GM23338 (cell line): Measurements from ENCODE around the gene RPN1. TPM values are rescaled to one million over a fixed set of nuclear protein-coding genes. Genes with fewer than 3 reads are reported as not detected.

ENCODE experiments used
- ATAC-seq: fragments of 200-7000 bp; cut with Tn5 transposase; 3 replicates; pipeline ENCODE4 v1.9.1; 2020
- DNase-seq: peaks from one replicate; pipeline ENCODE4 v3.0.0-alpha.2; 2015; ENCODE audit warnings: low spot score
- H2AFZ ChIP-seq: fragments of 200-600 bp; sonication (generic); 2 replicates; pipeline ENCODE4 v1.8.0; 2016; ENCODE audit warnings: antibody characterized with exemption, mild to moderate bottlenecking, moderate library complexity
- H3F3A ChIP-seq: fragments of 200-600 bp; sonication (generic); replicated peaks from 2 replicates; pipeline ENCODE4 v1.8.0; 2017; ENCODE audit warnings: antibody characterized with exemption, mixed run types, low read depth
- H3K27ac ChIP-seq: fragments of 200-600 bp; sonication (generic); 2 replicates; pipeline ENCODE4 v1.6.1; 2016; ENCODE audit warnings: low read depth
- H3K27me3 ChIP-seq: fragments of 200-600 bp; sonication (generic); 2 replicates; pipeline ENCODE4 v1.8.0; 2016; ENCODE audit warnings: mild to moderate bottlenecking, mixed run types, moderate library complexity; ENCODE audit not compliant: insufficient read depth
- H3K36me3 ChIP-seq: fragments of 200-600 bp; sonication (generic); 2 replicates; pipeline ENCODE4 v1.8.0; 2016; ENCODE audit warnings: mild to moderate bottlenecking; ENCODE audit not compliant: insufficient read depth
- H3K4me1 ChIP-seq: fragments of 200-600 bp; sonication (generic); 2 replicates; pipeline ENCODE4 v1.8.0; 2016; ENCODE audit warnings: mild to moderate bottlenecking, moderate library complexity; ENCODE audit not compliant: insufficient read depth
- H3K4me2 ChIP-seq: fragments of 200-600 bp; sonication (generic); 2 replicates; pipeline ENCODE4 v1.7.1; 2017; ENCODE audit warnings: mixed run types
- H3K4me3 ChIP-seq: fragments of 200-600 bp; sonication (generic); 2 replicates; pipeline ENCODE4 v1.6.1; 2016; ENCODE audit warnings: mixed run types
- H3K79me2 ChIP-seq: fragments of 200-600 bp; sonication (generic); replicated peaks from 2 replicates; pipeline ENCODE4 v1.8.0; 2017; ENCODE audit warnings: mild to moderate bottlenecking; ENCODE audit not compliant: insufficient read depth
- H3K9me2 ChIP-seq: fragments of 200-600 bp; sonication (generic); 2 replicates; pipeline ENCODE4 v1.8.0; 2017; ENCODE audit not compliant: insufficient read depth
- H4K20me1 ChIP-seq: fragments of 200-600 bp; sonication (generic); replicated peaks from 2 replicates; pipeline ENCODE4 v1.8.0; 2017; ENCODE audit warnings: mild to moderate bottlenecking; ENCODE audit not compliant: insufficient read depth
- H3K27ac Mint-ChIP-seq: 2 replicates; pipeline ENCODE4 v1.8.0; 2020; ENCODE audit warnings: inconsistent platforms, mild to moderate bottlenecking, moderate library complexity, mixed read lengths
- H3K27me3 Mint-ChIP-seq: 3 replicates; pipeline ENCODE4 v1.8.0; 2022; ENCODE audit warnings: low read depth, mild to moderate bottlenecking, moderate library complexity, mixed read lengths, inconsistent platforms; ENCODE audit not compliant: insufficient read depth, poor library complexity
- H3K36me3 Mint-ChIP-seq: 3 replicates; pipeline ENCODE4 v1.8.0; 2021; ENCODE audit warnings: low read depth, mild to moderate bottlenecking, inconsistent platforms, moderate library complexity, mixed read lengths
- H3K4me1 Mint-ChIP-seq: 3 replicates; pipeline ENCODE4 v1.8.0; 2020; ENCODE audit warnings: mild to moderate bottlenecking, inconsistent platforms, mixed read lengths
- H3K4me3 Mint-ChIP-seq: 3 replicates; pipeline ENCODE4 v1.8.0; 2021; ENCODE audit warnings: moderate library complexity, mild to moderate bottlenecking, inconsistent platforms, mixed read lengths
- H3K9me3 Mint-ChIP-seq: 3 replicates; pipeline ENCODE4 v1.8.0; 2020; ENCODE audit warnings: moderate library complexity, mild to moderate bottlenecking, inconsistent platforms, mixed read lengths
- EZH2 ChIP-seq: fragments of 200-600 bp; sonication (generic); IDR thresholded peaks from one replicate; pipeline ENCODE4 v1.8.0; 2017; ENCODE audit warnings: antibody characterized with exemption, mild to moderate bottlenecking, low read depth; ENCODE audit not compliant: unreplicated experiment
- JUNB ChIP-seq: IDR thresholded peaks from one replicate; pipeline ENCODE4 v1.6.1; 2016; ENCODE audit warnings: antibody characterized with exemption; ENCODE audit not compliant: unreplicated experiment
- POLR2AphosphoS5 ChIP-seq: IDR thresholded peaks from 2 replicates; pipeline ENCODE4 v1.6.1; 2016; ENCODE audit warnings: antibody characterized with exemption, low read depth
- ZNF114 ChIP-seq: fragments of 250-450 bp; sonication (Bioruptor Pico); IDR thresholded peaks from 2 replicates; pipeline ENCODE4 v1.5.0; 2020; ENCODE audit warnings: mild to moderate bottlenecking, moderate library complexity
- polyA plus RNA-seq: library from polyadenylated mRNA; unstranded; fragments of >200 nt; fragmentation: Nextera tagmentation; extraction: Ambion mirVana; gene quantifications from 2 replicates; pipeline ENCODE4 v1.2.1, GENCODE V29; 2016
- total RNA-seq: library from RNA; depleted of rRNA; stranded (reverse); fragments of >200 nt; shearing (Covaris generic); gene quantifications from 2 replicates; pipeline ENCODE4 v1.2.3, GENCODE V29; 2014
- TF ChIP-seq, protein P1 (sequence below): IDR thresholded peaks from 2 replicates; pipeline ENCODE4 v1.6.1; 2016; ENCODE audit warnings: antibody characterized with exemption
- TF ChIP-seq, protein P2 (sequence below): fragments of 250-450 bp; sonication (Bioruptor Pico); IDR thresholded peaks from 2 replicates; pipeline ENCODE4 v1.5.0; 2020; ENCODE audit warnings: mild to moderate bottlenecking, moderate library complexity

The RPN1 gene
- total and polyA plus RNA-seq, 2 experiments from 2014 or later, result 111 to 231 TPM

DNA sequence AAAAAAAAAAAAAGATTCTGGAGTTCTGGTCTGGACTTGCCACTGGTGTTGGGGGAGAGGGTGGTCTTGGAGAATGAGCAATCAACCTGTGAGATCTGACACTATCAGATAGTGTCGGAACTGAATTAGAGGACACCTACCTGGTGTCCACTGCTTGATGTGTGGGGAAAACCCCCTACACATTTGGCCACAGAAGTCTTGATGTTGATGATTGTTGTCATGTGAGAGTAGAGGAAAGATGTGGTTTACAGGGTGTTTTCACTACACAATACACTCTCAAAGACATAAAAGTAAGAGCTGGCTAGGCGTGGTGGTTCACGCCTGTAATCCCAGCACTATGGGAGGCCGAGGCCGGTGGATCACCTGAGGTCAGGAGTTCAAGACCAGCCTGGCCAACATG is 38.4 kb upstream of the RPN1 start (continued):
- TF ChIP-seq, protein P1, sequence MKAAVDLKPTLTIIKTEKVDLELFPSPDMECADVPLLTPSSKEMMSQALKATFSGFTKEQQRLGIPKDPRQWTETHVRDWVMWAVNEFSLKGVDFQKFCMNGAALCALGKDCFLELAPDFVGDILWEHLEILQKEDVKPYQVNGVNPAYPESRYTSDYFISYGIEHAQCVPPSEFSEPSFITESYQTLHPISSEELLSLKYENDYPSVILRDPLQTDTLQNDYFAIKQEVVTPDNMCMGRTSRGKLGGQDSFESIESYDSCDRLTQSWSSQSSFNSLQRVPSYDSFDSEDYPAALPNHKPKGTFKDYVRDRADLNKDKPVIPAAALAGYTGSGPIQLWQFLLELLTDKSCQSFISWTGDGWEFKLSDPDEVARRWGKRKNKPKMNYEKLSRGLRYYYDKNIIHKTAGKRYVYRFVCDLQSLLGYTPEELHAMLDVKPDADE, result no peak
- TF ChIP-seq ZNF114 (CRISPR knock-in tag) (no peak), EZH2 (no peak), JUNB (no peak)

DNA sequence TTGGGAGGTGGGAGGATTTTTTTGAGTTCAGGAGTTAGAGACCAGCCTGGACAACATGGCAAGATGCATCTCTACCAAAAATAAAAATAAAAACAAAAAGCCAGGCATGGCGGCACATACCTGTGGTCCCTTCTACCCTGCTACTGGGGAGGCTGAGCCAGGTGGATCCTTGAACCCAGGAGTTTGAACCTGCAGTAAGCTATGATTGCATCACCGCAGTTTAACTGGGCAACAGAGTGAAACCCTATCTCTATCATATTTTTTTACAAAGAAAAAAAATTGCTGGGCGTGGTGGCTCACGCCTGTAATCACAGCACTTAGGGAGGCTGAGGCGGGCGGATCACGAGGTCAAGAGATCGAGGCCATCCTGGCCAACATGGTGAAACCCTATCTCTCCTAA is 35.8 kb upstream of the RPN1 start:
- ATAC-seq (no peak), DNase-seq (no peak)
- no peaks in the 10 kb centered on the region for H3K79me2 ChIP-seq
- no peaks in the 10 kb centered on the region for H3K36me3 ChIP-seq
- Mint-ChIP-seq H3K27me3 (peaks cover 2% of the 10 kb centered on the region), H3K36me3 (no peaks in the 10 kb centered on the region), H3K9me3 (no peaks in the 10 kb centered on the region; the same call in 2 of the 3 replicates), H3K4me1 (peaks cover under 1% of the 10 kb centered on the region; the same call in 2 of the 3 replicates), H3K4me3 (no peak overlapping the region), H3K27ac (no peak overlapping the region)
- no peak overlapping the region for H3K4me2 ChIP-seq
- H2AFZ ChIP-seq, result no peak overlapping the region
- H3K27me3 ChIP-seq, result no peaks in the 10 kb centered on the region
- no peak overlapping the region for H3K4me3 ChIP-seq
- peaks cover 1% of the 10 kb centered on the region; the same call in 1 of the 2 replicates for H3K4me1 ChIP-seq
- H3K27ac ChIP-seq, result no peak overlapping the region
- no peaks in the 10 kb centered on the region for H3F3A ChIP-seq
- no peaks in the 10 kb centered on the region for H3K9me2 ChIP-seq
- TF ChIP-seq, protein P2, sequence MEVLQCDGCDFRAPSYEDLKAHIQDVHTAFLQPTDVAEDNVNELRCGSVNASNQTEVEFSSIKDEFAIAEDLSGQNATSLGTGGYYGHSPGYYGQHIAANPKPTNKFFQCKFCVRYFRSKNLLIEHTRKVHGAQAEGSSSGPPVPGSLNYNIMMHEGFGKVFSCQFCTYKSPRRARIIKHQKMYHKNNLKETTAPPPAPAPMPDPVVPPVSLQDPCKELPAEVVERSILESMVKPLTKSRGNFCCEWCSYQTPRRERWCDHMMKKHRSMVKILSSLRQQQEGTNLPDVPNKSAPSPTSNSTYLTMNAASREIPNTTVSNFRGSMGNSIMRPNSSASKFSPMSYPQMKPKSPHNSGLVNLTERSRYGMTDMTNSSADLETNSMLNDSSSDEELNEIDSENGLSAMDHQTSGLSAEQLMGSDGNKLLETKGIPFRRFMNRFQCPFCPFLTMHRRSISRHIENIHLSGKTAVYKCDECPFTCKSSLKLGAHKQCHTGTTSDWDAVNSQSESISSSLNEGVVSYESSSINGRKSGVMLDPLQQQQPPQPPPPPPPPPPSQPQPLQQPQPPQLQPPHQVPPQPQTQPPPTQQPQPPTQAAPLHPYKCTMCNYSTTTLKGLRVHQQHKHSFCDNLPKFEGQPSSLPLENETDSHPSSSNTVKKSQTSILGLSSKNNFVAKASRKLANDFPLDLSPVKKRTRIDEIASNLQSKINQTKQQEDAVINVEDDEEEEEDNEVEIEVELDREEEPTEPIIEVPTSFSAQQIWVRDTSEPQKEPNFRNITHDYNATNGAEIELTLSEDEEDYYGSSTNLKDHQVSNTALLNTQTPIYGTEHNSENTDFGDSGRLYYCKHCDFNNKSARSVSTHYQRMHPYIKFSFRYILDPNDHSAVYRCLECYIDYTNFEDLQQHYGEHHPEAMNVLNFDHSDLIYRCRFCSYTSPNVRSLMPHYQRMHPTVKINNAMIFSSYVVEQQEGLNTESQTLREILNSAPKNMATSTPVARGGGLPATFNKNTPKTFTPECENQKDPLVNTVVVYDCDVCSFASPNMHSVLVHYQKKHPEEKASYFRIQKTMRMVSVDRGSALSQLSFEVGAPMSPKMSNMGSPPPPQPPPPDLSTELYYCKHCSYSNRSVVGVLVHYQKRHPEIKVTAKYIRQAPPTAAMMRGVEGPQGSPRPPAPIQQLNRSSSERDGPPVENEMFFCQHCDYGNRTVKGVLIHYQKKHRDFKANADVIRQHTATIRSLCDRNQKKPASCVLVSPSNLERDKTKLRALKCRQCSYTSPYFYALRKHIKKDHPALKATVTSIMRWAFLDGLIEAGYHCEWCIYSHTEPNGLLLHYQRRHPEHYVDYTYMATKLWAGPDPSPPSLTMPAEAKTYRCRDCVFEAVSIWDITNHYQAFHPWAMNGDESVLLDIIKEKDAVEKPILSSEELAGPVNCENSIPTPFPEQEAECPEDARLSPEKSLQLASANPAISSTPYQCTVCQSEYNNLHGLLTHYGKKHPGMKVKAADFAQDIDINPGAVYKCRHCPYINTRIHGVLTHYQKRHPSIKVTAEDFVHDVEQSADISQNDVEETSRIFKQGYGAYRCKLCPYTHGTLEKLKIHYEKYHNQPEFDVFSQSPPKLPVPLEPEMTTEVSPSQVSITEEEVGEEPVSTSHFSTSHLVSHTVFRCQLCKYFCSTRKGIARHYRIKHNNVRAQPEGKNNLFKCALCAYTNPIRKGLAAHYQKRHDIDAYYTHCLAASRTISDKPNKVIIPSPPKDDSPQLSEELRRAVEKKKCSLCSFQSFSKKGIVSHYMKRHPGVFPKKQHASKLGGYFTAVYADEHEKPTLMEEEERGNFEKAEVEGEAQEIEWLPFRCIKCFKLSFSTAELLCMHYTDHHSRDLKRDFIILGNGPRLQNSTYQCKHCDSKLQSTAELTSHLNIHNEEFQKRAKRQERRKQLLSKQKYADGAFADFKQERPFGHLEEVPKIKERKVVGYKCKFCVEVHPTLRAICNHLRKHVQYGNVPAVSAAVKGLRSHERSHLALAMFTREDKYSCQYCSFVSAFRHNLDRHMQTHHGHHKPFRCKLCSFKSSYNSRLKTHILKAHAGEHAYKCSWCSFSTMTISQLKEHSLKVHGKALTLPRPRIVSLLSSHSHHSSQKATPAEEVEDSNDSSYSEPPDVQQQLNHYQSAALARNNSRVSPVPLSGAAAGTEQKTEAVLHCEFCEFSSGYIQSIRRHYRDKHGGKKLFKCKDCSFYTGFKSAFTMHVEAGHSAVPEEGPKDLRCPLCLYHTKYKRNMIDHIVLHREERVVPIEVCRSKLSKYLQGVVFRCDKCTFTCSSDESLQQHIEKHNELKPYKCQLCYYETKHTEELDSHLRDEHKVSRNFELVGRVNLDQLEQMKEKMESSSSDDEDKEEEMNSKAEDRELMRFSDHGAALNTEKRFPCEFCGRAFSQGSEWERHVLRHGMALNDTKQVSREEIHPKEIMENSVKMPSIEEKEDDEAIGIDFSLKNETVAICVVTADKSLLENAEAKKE (CRISPR knock-in tag), result no peak
- TF ChIP-seq, protein P1, result no peak
- TF ChIP-seq POLR2AphosphoS5, result no peak
- H4K20me1 ChIP-seq, result no peaks in the 10 kb centered on the region
